Keratinocyte (primary cell): ENCODE measurements around the gene MBTPS1. TPM values are rescaled to one million over a fixed set of nuclear protein-coding genes. Genes with fewer than 3 reads are reported as not detected.

Experiments
- DNase-seq: peaks from one replicate; pipeline ENCODE4 v3.0.0-alpha.2; 2011; ENCODE audit warnings: low read depth, missing footprints, low spot score
- FAIRE-seq: peaks from 2 replicates; lab custom pipeline; 2011; peaks lifted over from hg19 to GRCh38; lab: Jason Lieb, UNC
- H2AFZ ChIP-seq: 2 replicates; pipeline ENCODE4 v1.6.0; 2012; ENCODE audit warnings: low read length, control low read depth, inconsistent platforms; ENCODE audit not compliant: control insufficient read depth
- H3K27ac ChIP-seq: 2 replicates; pipeline ENCODE4 v1.5.1; 2011; ENCODE audit warnings: low read length; ENCODE audit not compliant: control insufficient read depth, insufficient read depth
- H3K27me3 ChIP-seq: 3 replicates; pipeline ENCODE4 v1.6.0; 2011; ENCODE audit warnings: low read length; ENCODE audit not compliant: control insufficient read depth, insufficient read depth; ENCODE audit errors: extremely low read depth
- H3K36me3 ChIP-seq, 2 experiments: 2 replicates in 1 of 2; 3 replicates in 1 of 2; pipeline ENCODE4 v1.5.1; 2011; ENCODE audit warnings: low read length in 2 of 2, mild to moderate bottlenecking in 1 of 2; ENCODE audit not compliant: control insufficient read depth in 2 of 2, insufficient read depth in 2 of 2; ENCODE audit errors: extremely low read depth in 1 of 2
- H3K4me1 ChIP-seq: 3 replicates; pipeline ENCODE4 v1.5.1; 2011; ENCODE audit warnings: low read length; ENCODE audit not compliant: control insufficient read depth, insufficient read depth; ENCODE audit errors: extremely low read depth
- H3K4me2 ChIP-seq: 3 replicates; pipeline ENCODE4 v1.6.0; 2011; ENCODE audit warnings: low read depth, low read length; ENCODE audit not compliant: control insufficient read depth, insufficient read depth; ENCODE audit errors: extremely low read depth
- H3K4me3 ChIP-seq, 3 experiments: fragments of 200-600 bp in 1 of 3; sonication (generic) in 1 of 3; 2 replicates in 2 of 3; 3 replicates in 1 of 3; pipeline ENCODE4 v1.5.1; 2011 to 2016; ENCODE audit warnings: low read length in 3 of 3, mild to moderate bottlenecking in 3 of 3, control low read depth in 2 of 3, inconsistent platforms in 1 of 3, low read depth in 1 of 3, mixed read lengths in 1 of 3, mixed run types in 1 of 3, moderate library complexity in 1 of 3; ENCODE audit not compliant: control insufficient read depth in 2 of 3, insufficient read depth in 2 of 3; ENCODE audit errors: extremely low read depth in 1 of 3
- H3K79me2 ChIP-seq: 2 replicates; pipeline ENCODE4 v1.6.0; 2012; ENCODE audit warnings: low read length; ENCODE audit not compliant: control insufficient read depth, insufficient read depth
- H3K9ac ChIP-seq: 3 replicates; pipeline ENCODE4 v1.6.0; 2011; ENCODE audit warnings: low read length; ENCODE audit not compliant: control insufficient read depth, insufficient read depth; ENCODE audit errors: extremely low read depth
- H3K9me1 ChIP-seq: 3 replicates; pipeline ENCODE4 v1.6.0; 2011; ENCODE audit warnings: low read length; ENCODE audit not compliant: control insufficient read depth, insufficient read depth; ENCODE audit errors: extremely low read depth
- H3K9me3 ChIP-seq: 2 replicates; pipeline ENCODE4 v1.5.1; 2012; ENCODE audit warnings: low read depth, low read length; ENCODE audit not compliant: control insufficient read depth
- H4K20me1 ChIP-seq: 3 replicates; pipeline ENCODE4 v1.6.0; 2011; ENCODE audit warnings: low read length; ENCODE audit not compliant: control insufficient read depth, insufficient read depth; ENCODE audit errors: extremely low read depth
- EZH2 ChIP-seq: IDR thresholded peaks from one replicate; pipeline ENCODE4 v1.6.1; 2012; ENCODE audit warnings: inconsistent platforms, mild to moderate bottlenecking, low read length, moderate library complexity
- dilution Hi-C: fragments of 300-500 bp; cut with MboI; formaldehyde crosslinking; loops from one replicate; pipeline ENCODE4 v1.7.0; 2020; ENCODE audit warnings: low sequenced_read_pairs; ENCODE audit not compliant: extremely low pct_ligation_motif_present
- polyA plus RNA-seq, 5 experiments: library from polyadenylated mRNA; depleted of rRNA in 3 of 5; stranded (reverse) in 3 of 5; stranded (forward) in 1 of 5; unstranded in 1 of 5; fragments of >200 nt; gene quantifications; 1 replicate in 1 of 5; 2 replicates in 3 of 5; 3 replicates in 1 of 5; pipeline versions ENCODE4 v1.2.1 to v1.2.3, GENCODE V29; 2011 to 2012; ENCODE audit warnings: missing spikeins in 2 of 5, low read depth in 1 of 5, low replicate concordance in 1 of 5
- TF ChIP-seq, protein P1 (sequence below), 3 experiments: IDR thresholded peaks in 1 of 3; conservative IDR thresholded peaks in 1 of 3; optimal IDR thresholded peaks in 1 of 3; 2 replicates in 2 of 3; 3 replicates in 1 of 3; pipeline versions ENCODE3 to v1.5.1; 2011; ENCODE audit warnings: low read length in 3 of 3, mild to moderate bottlenecking in 3 of 3, moderate library complexity in 2 of 3, control low read depth in 1 of 3, inconsistent platforms in 1 of 3; ENCODE audit not compliant: insufficient read depth in 2 of 3; ENCODE audit errors: extremely low read depth in 1 of 3

Gene MBTPS1
- polyA plus RNA-seq, 1 donor (not counting 4 experiments of a cell fraction or from before 2014, with no cell fraction given): 56.0 TPM

DNA sequence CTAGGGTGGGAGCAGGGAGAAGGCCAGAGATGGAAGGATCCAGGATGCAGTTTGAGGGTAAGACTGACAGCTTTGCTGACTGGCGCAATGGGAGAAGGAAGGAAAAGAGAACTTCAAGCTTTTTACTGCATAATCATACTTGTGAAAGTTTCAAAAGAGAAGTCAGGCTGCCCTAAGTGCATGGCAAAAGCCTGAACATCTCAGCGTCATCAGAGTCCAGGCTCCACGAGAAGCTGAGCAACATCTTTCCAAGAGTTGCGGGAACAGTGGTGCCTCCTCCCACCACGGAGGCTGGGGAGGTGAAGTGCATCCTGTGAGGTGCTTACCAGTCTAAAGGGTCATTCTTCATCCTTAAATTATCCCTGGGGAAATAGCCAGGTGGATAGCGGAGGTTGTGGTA is 47.2 kb downstream of the MBTPS1 start:
- DNase-seq (no peak), FAIRE-seq (no peak)
- Histone ChIP-seq H3K4me1 (no peaks in the 10 kb centered on the region), H3K9me1 (no peaks in the 10 kb centered on the region), H3K36me3 (peaks cover 30 to 33% of the 10 kb centered on the region in 2 experiments), H3K27me3 (no peaks in the 10 kb centered on the region), H3K27ac (no peak overlapping the region), H3K9ac (no peak overlapping the region), H3K9me3 (no peaks in the 10 kb centered on the region), H3K79me2 (no peaks in the 10 kb centered on the region), H3K4me2 (no peak overlapping the region), H2AFZ (no peak overlapping the region), H3K4me3 (no peak overlapping the region), H4K20me1 (no peaks in the 10 kb centered on the region)
- TF ChIP-seq, protein P1, sequence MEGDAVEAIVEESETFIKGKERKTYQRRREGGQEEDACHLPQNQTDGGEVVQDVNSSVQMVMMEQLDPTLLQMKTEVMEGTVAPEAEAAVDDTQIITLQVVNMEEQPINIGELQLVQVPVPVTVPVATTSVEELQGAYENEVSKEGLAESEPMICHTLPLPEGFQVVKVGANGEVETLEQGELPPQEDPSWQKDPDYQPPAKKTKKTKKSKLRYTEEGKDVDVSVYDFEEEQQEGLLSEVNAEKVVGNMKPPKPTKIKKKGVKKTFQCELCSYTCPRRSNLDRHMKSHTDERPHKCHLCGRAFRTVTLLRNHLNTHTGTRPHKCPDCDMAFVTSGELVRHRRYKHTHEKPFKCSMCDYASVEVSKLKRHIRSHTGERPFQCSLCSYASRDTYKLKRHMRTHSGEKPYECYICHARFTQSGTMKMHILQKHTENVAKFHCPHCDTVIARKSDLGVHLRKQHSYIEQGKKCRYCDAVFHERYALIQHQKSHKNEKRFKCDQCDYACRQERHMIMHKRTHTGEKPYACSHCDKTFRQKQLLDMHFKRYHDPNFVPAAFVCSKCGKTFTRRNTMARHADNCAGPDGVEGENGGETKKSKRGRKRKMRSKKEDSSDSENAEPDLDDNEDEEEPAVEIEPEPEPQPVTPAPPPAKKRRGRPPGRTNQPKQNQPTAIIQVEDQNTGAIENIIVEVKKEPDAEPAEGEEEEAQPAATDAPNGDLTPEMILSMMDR (optimal IDR thresholded peaks at IDR 0.05 in 1 of 3, IDR thresholded peaks at IDR 0.05 in 1 of 3, conservative IDR thresholded peaks at IDR 0.05 in 1 of 3; ENCODE audit: extremely low read depth in 1 of 3, insufficient read depth in 2 of 3, low read length in 3 of 3): no peak
- TF ChIP-seq EZH2: no peak
- dilution Hi-C loops: no loop called here

DNA sequence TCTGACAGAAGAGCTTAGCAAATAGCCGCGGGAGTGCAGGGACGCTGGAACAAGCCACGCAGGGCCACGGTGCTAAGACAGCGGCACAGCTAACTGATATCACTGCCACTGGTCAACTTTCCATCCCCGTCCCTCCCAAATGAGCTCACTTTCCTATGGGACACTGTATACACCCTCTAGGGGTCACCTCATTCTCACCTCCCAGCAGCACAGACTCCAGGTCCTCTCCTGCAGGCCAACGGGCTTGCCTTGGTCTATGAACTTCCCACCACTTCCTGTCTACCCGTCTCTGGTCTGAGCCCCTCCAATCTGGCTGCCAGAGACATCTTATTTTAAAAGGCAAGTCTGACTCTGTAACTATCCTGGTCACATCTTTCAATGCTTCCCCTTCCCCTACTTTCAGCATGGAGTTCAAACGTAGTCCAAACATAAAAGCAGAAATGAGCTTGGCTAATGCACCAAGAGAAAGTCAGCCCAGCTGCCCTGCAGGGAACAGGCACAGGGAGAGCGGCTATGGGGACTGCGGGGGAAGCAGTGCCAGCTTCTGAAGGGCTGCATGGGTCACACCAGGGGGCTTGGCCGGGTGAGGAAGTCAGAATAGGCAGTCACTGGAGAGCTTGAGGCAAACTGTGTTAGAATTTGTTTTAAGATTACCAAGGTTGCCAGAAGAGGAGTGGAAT is 47.8 kb downstream of the MBTPS1 start:
- Histone ChIP-seq H3K27me3 (no peaks in the 10 kb centered on the region), H3K9me3 (no peaks in the 10 kb centered on the region), H3K4me1 (no peaks in the 10 kb centered on the region), H3K9me1 (no peaks in the 10 kb centered on the region), H3K79me2 (no peaks in the 10 kb centered on the region), H3K4me2 (no peak overlapping the region), H2AFZ (no peak overlapping the region), H3K4me3 (no peak overlapping the region), H4K20me1 (no peaks in the 10 kb centered on the region), H3K9ac (no peak overlapping the region), H3K27ac (no peak overlapping the region), H3K36me3 (peaks cover 27 to 30% of the 10 kb centered on the region in 2 experiments)
- FAIRE-seq (no peak), DNase-seq (no peak)
- dilution Hi-C loops: no loop called here
- TF ChIP-seq, protein P1 (optimal IDR thresholded peaks at IDR 0.05 in 1 of 3, IDR thresholded peaks at IDR 0.05 in 1 of 3, conservative IDR thresholded peaks at IDR 0.05 in 1 of 3; ENCODE audit: extremely low read depth in 1 of 3, insufficient read depth in 2 of 3, low read length in 3 of 3): no peak
- no peak for TF ChIP-seq EZH2
